ENCODE data around the gene C4orf33. TPM values are rescaled to one million over a fixed set of nuclear protein-coding genes. Genes with fewer than 3 reads are reported as not detected.
"Not testable (repeated sequence)": the region's sequence is repeated elsewhere in the genome, so short reads cannot be mapped to it uniquely, and the experiment has no call there.

The C4orf33 gene, protein sequence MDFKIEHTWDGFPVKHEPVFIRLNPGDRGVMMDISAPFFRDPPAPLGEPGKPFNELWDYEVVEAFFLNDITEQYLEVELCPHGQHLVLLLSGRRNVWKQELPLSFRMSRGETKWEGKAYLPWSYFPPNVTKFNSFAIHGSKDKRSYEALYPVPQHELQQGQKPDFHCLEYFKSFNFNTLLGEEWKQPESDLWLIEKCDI
- polyA plus RNA-seq (2013, experiment 1 of 2) = 3.7 TPM
- 3.9 TPM for polyA plus RNA-seq (2013, experiment 2 of 2)

DNA sequence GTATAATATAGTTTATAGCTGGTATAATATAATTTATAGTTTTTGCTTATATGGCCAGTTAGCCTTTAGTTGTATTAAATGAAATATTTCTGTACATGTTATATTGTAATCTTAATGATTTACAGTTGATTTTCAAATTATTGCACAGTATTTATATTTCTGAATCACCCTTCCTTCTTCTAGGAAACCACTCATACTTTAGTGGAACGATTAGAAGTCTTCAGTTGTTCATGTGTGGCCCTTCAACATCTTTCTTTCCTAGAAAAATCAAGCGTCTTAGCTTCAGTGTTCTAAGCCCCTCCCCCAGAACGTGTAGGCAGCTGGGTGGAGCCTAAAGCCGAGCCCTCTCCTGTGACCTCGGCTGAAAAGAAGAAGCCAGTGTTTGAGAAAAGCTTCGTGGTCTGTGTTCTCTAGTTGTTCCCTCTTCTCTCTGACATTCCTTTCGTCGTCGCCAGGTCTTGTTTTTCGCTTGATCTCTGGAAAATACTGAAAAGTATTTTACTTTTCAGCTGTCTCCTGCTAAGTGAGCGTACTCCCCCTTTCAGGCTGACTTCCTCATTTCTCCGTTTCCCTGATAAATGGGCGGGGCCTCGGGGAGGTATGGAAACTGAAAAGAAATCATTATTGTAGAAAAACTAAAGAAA, at the start of gene C4orf33:
C4orf33 (plus strand) TSS at position 342 of the 644 bp plus-strand sequence. CDS start 6,459 bp downstream, outside the sequence.
- H3K18ac ChIP-seq (ENCODE audit: low read length) = no peak within 1 kb of the TSS
- peak within 1 kb of the TSS; percentile 52 for H3K4me3 ChIP-seq (ENCODE audit: low read length)
- peaks cover 2% of the 10 kb centered on the region for H3K79me2 ChIP-seq (ENCODE audit: control insufficient read depth, insufficient read depth, low read length)
- no peak within 1 kb of the TSS for H3K23ac ChIP-seq (ENCODE audit: low read length)
- no peak within 1 kb of the TSS for H3K27ac ChIP-seq (ENCODE audit: low read depth, low read length)
- no peaks in the 10 kb centered on the region for H3K79me1 ChIP-seq (ENCODE audit: low read length)
- no peaks in the 10 kb centered on the region for H3K27me3 ChIP-seq (ENCODE audit: insufficient read depth, low read length, poor library complexity)
- no peak within 1 kb of the TSS for H2BK120ac ChIP-seq (ENCODE audit: low read depth, low read length)
- peak within 1 kb of the TSS; percentile 34 for H3K4me2 ChIP-seq (ENCODE audit: low read length)
- peak within 1 kb of the TSS; percentile 80 for H3K56ac ChIP-seq (ENCODE audit: low read length)
- H2AK5ac ChIP-seq (ENCODE audit: low read length) = no peak within 1 kb of the TSS
- H4K8ac ChIP-seq (ENCODE audit: low read depth, low read length) = no peak within 1 kb of the TSS
- H3K36me3 ChIP-seq (ENCODE audit: control insufficient read depth, insufficient read depth, low read length) = no peaks in the 10 kb centered on the region
- H3K4me1 ChIP-seq (ENCODE audit: control insufficient read depth, low read depth, low read length) = no peaks in the 10 kb centered on the region
- H3K4ac ChIP-seq (ENCODE audit: low read depth, low read length) = no peak within 1 kb of the TSS
- no peak within 1 kb of the TSS for H4K5ac ChIP-seq (ENCODE audit: low read length)
- no peak within 1 kb of the TSS for H2BK15ac ChIP-seq (replicated peaks; ENCODE audit: low read depth)
- H3K9ac ChIP-seq (ENCODE audit: low read length) = peak within 1 kb of the TSS; percentile 60
- no peak within 1 kb of the TSS for H2BK5ac ChIP-seq (ENCODE audit: low read length)
- peak; percentile 81 for DNase-seq
- WGBS (ENCODE audit: extremely low coverage, insufficient coverage, low lambda C conversion rate) = no CpG with 5 or more reads among the region's 14 CpGs

DNA sequence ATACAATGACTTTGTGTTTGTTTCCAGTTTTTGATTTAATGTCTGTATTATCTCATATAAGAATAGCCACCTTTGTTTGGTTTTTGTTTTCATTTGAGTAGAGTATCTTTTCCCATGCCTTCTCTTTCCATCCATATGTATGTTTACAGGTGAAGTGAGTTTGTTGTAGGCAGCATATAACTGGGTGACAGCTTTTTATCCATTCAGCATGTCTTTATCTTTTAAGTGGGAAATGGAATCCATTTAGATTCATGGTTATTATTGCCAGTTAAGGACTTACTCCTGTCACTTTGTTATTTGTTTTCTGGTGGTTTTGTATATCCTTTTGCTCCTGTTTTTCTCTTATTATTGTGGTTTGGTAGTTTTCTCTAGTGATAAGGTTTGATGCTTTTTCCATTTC, 36.9 kb upstream of the C4orf33 start:
- no peak for DNase-seq
- no peak overlapping the region for H3K4me2 ChIP-seq (ENCODE audit: low read length)
- H2BK15ac ChIP-seq (replicated peaks; ENCODE audit: low read depth) = no peak overlapping the region
- H3K18ac ChIP-seq (ENCODE audit: low read length) = no peak overlapping the region
- H3K23ac ChIP-seq (ENCODE audit: low read length) = no peak overlapping the region
- no peak overlapping the region for H4K5ac ChIP-seq (ENCODE audit: low read length)
- H3K27me3 ChIP-seq (ENCODE audit: insufficient read depth, low read length, poor library complexity) = no peaks in the 10 kb centered on the region
- no peak overlapping the region for H3K4me3 ChIP-seq (ENCODE audit: low read length)
- no peaks in the 10 kb centered on the region for H3K4me1 ChIP-seq (ENCODE audit: control insufficient read depth, low read depth, low read length)
- H2BK120ac ChIP-seq (ENCODE audit: low read depth, low read length) = no peak overlapping the region
- no peak overlapping the region for H3K27ac ChIP-seq (ENCODE audit: low read depth, low read length)
- H2BK5ac ChIP-seq (ENCODE audit: low read length) = no peak overlapping the region
- no peaks in the 10 kb centered on the region for H3K36me3 ChIP-seq (ENCODE audit: control insufficient read depth, insufficient read depth, low read length)
- no peak overlapping the region for H3K9ac ChIP-seq (ENCODE audit: low read length)
- H3K79me2 ChIP-seq (ENCODE audit: control insufficient read depth, insufficient read depth, low read length) = no peaks in the 10 kb centered on the region
- H3K56ac ChIP-seq (ENCODE audit: low read length) = no peak overlapping the region
- H3K4ac ChIP-seq (ENCODE audit: low read depth, low read length) = no peak overlapping the region
- H2AK5ac ChIP-seq (ENCODE audit: low read length) = no peak overlapping the region
- no peak overlapping the region for H4K8ac ChIP-seq (ENCODE audit: low read depth, low read length)
- H3K79me1 ChIP-seq (ENCODE audit: low read length) = no peaks in the 10 kb centered on the region

DNA sequence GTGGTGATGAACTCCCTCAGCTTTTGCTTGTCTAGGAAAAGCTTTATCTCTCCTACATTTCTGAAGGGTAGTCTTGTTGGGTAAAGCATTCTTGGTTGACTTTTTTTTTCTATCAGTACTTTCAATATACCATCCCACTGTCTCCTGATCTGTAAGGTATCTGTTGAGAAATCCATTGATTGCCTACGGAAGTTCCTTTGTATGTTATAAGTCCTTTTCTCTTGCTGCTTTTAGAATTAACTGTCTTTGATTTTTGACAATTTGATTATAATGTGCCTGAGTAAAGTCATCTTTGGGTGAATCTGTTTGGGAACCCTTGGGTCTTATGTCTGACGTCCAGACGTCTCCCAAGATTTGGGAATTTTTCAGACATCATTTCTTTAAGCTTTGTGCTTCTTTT, 33.4 kb upstream of the C4orf33 start:
- Histone ChIP-seq H3K9ac (ENCODE audit: low read length) (no peak overlapping the region), H3K36me3 (ENCODE audit: control insufficient read depth, insufficient read depth, low read length) (no peaks in the 10 kb centered on the region), H2BK120ac (ENCODE audit: low read depth, low read length) (no peak overlapping the region), H3K79me1 (ENCODE audit: low read length) (no peaks in the 10 kb centered on the region), H4K8ac (ENCODE audit: low read depth, low read length) (no peak overlapping the region), H2BK5ac (ENCODE audit: low read length) (no peak overlapping the region), H3K56ac (ENCODE audit: low read length) (no peak overlapping the region), H3K23ac (ENCODE audit: low read length) (no peak overlapping the region), H3K27me3 (ENCODE audit: insufficient read depth, low read length, poor library complexity) (no peaks in the 10 kb centered on the region), H2BK15ac (replicated peaks; ENCODE audit: low read depth) (no peak overlapping the region), H4K5ac (ENCODE audit: low read length) (no peak overlapping the region), H3K18ac (ENCODE audit: low read length) (no peak overlapping the region), H3K27ac (ENCODE audit: low read depth, low read length) (no peak overlapping the region), H3K4me1 (ENCODE audit: control insufficient read depth, low read depth, low read length) (no peaks in the 10 kb centered on the region), H3K79me2 (ENCODE audit: control insufficient read depth, insufficient read depth, low read length) (no peaks in the 10 kb centered on the region), H2AK5ac (ENCODE audit: low read length) (no peak overlapping the region), H3K4me3 (ENCODE audit: low read length) (no peak overlapping the region), H3K4me2 (ENCODE audit: low read length) (no peak overlapping the region), H3K4ac (ENCODE audit: low read depth, low read length) (no peak overlapping the region)
- no peak for DNase-seq
- WGBS (ENCODE audit: extremely low coverage, insufficient coverage, low lambda C conversion rate) = no CpG with 5 or more reads among the region's 3 CpGs

DNA sequence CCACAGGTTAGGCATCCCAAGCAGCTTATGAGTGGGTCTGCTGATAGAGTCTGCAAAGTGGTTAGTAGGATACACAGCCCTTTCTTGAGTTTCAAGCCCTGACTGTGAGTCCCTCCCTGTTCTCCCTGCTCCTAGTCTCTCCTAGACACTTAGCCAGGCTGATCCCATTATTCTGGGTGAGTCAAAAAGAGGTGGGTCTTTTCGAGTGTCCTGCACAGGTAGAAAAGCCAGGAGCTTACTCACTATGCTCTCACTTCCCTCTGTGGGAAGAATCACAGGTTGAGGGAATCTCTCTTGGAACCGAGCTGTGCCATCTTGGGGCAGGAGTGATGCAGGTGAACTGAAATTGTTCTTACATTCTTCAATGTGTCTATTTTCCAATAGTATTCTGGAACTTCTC, 32.3 kb upstream of the C4orf33 start:
- H3K18ac ChIP-seq (ENCODE audit: low read length) = no peak overlapping the region
- no peak overlapping the region for H3K4me3 ChIP-seq (ENCODE audit: low read length)
- DNase-seq = no peak
- no peaks in the 10 kb centered on the region for H3K27me3 ChIP-seq (ENCODE audit: insufficient read depth, low read length, poor library complexity)
- H3K79me2 ChIP-seq (ENCODE audit: control insufficient read depth, insufficient read depth, low read length) = no peaks in the 10 kb centered on the region
- no peaks in the 10 kb centered on the region for H3K36me3 ChIP-seq (ENCODE audit: control insufficient read depth, insufficient read depth, low read length)
- WGBS (ENCODE audit: extremely low coverage, insufficient coverage, low lambda C conversion rate) = no CpG with 5 or more reads among the region's 2 CpGs
- H3K23ac ChIP-seq (ENCODE audit: low read length) = no peak overlapping the region
- no peak overlapping the region for H4K5ac ChIP-seq (ENCODE audit: low read length)
- no peak overlapping the region for H2BK15ac ChIP-seq (replicated peaks; ENCODE audit: low read depth)
- no peak overlapping the region for H3K56ac ChIP-seq (ENCODE audit: low read length)
- no peak overlapping the region for H2AK5ac ChIP-seq (ENCODE audit: low read length)
- no peaks in the 10 kb centered on the region for H3K79me1 ChIP-seq (ENCODE audit: low read length)
- H2BK5ac ChIP-seq (ENCODE audit: low read length) = no peak overlapping the region
- H3K4ac ChIP-seq (ENCODE audit: low read depth, low read length) = no peak overlapping the region
- no peaks in the 10 kb centered on the region for H3K4me1 ChIP-seq (ENCODE audit: control insufficient read depth, low read depth, low read length)
- no peak overlapping the region for H3K9ac ChIP-seq (ENCODE audit: low read length)
- H3K4me2 ChIP-seq (ENCODE audit: low read length) = no peak overlapping the region
- no peak overlapping the region for H4K8ac ChIP-seq (ENCODE audit: low read depth, low read length)
- H2BK120ac ChIP-seq (ENCODE audit: low read depth, low read length) = no peak overlapping the region
- no peak overlapping the region for H3K27ac ChIP-seq (ENCODE audit: low read depth, low read length)

DNA sequence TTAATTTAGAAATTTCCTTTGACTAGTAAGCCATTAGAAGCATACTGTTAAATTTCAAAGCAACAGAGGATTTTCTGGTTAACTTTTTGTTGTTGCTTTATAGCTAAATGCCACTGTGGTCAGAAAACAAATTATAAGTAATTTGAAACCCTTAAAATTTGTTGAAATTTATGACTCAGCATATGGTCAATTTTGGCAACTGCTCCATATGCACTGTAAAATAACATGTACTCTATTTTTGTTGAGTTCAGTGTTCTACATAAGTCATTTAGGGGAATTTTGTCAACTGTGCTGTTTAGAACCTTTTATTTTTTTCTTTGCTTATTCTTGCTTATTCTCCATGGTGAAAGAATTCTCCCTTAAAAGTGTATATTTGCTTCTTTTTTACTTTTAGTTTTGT, 31.2 kb upstream of the C4orf33 start:
- H3K4me2 ChIP-seq (ENCODE audit: low read length) = no peak overlapping the region
- no peak overlapping the region for H3K18ac ChIP-seq (ENCODE audit: low read length)
- no peak overlapping the region for H3K4ac ChIP-seq (ENCODE audit: low read depth, low read length)
- H3K27ac ChIP-seq (ENCODE audit: low read depth, low read length) = no peak overlapping the region
- no peak overlapping the region for H3K23ac ChIP-seq (ENCODE audit: low read length)
- H3K27me3 ChIP-seq (ENCODE audit: insufficient read depth, low read length, poor library complexity) = no peaks in the 10 kb centered on the region
- H3K36me3 ChIP-seq (ENCODE audit: control insufficient read depth, insufficient read depth, low read length) = no peaks in the 10 kb centered on the region
- no peaks in the 10 kb centered on the region for H3K79me2 ChIP-seq (ENCODE audit: control insufficient read depth, insufficient read depth, low read length)
- H2BK120ac ChIP-seq (ENCODE audit: low read depth, low read length) = no peak overlapping the region
- no peak overlapping the region for H2BK5ac ChIP-seq (ENCODE audit: low read length)
- H3K56ac ChIP-seq (ENCODE audit: low read length) = no peak overlapping the region
- no peak for DNase-seq
- no peaks in the 10 kb centered on the region for H3K4me1 ChIP-seq (ENCODE audit: control insufficient read depth, low read depth, low read length)
- H3K9ac ChIP-seq (ENCODE audit: low read length) = no peak overlapping the region
- no peak overlapping the region for H4K5ac ChIP-seq (ENCODE audit: low read length)
- H4K8ac ChIP-seq (ENCODE audit: low read depth, low read length) = no peak overlapping the region
- H2AK5ac ChIP-seq (ENCODE audit: low read length) = no peak overlapping the region
- H3K4me3 ChIP-seq (ENCODE audit: low read length) = no peak overlapping the region
- H2BK15ac ChIP-seq (replicated peaks; ENCODE audit: low read depth) = no peak overlapping the region
- no peaks in the 10 kb centered on the region for H3K79me1 ChIP-seq (ENCODE audit: low read length)

DNA sequence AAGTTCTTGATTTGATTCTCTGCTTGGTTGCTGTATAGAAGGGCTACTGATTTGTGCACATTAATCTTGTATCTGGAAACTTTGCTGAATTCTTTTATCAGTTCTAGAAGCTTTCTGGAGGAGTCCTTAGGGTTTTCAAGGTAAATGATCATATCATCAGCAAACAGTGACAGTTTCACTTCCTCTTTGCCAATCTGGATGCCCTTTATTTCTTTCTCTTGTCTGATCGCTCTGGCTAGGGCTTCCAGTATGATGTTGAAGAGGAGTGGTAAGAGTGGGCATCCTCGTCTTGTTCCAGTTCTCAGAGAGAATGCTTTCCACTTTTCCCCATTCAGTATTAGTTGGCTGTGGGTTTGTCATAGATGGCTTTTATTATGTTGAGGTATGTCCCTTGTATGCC, 26.4 kb upstream of the C4orf33 start:
- H3K18ac ChIP-seq (ENCODE audit: low read length); H2BK5ac ChIP-seq (ENCODE audit: low read length); H2BK120ac ChIP-seq (ENCODE audit: low read depth, low read length); H4K8ac ChIP-seq (ENCODE audit: low read depth, low read length); DNase-seq; H2BK15ac ChIP-seq (replicated peaks; ENCODE audit: low read depth); H3K23ac ChIP-seq (ENCODE audit: low read length); H3K36me3 ChIP-seq (ENCODE audit: control insufficient read depth, insufficient read depth, low read length); H3K56ac ChIP-seq (ENCODE audit: low read length); H4K5ac ChIP-seq (ENCODE audit: low read length); H3K27ac ChIP-seq (ENCODE audit: low read depth, low read length); H3K4me3 ChIP-seq (ENCODE audit: low read length); H3K9ac ChIP-seq (ENCODE audit: low read length); H3K79me2 ChIP-seq (ENCODE audit: control insufficient read depth, insufficient read depth, low read length); H3K4me1 ChIP-seq (ENCODE audit: control insufficient read depth, low read depth, low read length); H3K79me1 ChIP-seq (ENCODE audit: low read length); H3K27me3 ChIP-seq (ENCODE audit: insufficient read depth, low read length, poor library complexity); H3K4ac ChIP-seq (ENCODE audit: low read depth, low read length); H2AK5ac ChIP-seq (ENCODE audit: low read length); H3K4me2 ChIP-seq (ENCODE audit: low read length): not testable (repeated sequence)
- WGBS (ENCODE audit: extremely low coverage, insufficient coverage, low lambda C conversion rate) = no CpG with 5 or more reads among the region's 2 CpGs

All from mesendoderm (in vitro differentiated cells).